ENCODE results near the gene TRIM25.

DNA sequence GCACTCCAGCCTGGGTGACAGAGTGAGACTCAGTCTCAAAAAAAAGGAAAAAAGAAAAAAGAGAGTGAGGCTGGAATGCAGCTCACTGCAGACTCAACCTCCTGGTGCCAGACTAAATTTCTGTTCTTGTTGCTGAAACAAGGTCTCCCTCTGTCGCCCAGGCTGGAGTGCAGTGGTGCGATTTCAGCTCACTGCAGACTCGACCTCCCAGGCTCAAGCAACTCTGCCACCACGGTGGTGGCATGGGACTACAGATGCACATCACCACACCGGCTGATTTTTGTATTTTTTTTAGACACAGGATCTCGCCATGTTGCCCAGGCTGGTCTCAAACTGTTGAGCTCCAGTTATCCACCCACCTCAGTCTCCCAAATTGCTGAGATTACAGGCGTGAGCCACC is 34.6 kb downstream of the TRIM25 start:
- TF ChIP-seq POLR2A (IDR thresholded peaks at IDR 0.05), result no peak
- no peak for TF ChIP-seq CTCF (IDR thresholded peaks at IDR 0.05)
